H1 (cell line): ENCODE measurements around the gene CYREN. TPM values are rescaled to one million over a fixed set of nuclear protein-coding genes. Genes with fewer than 3 reads are reported as not detected.
"Not testable (repeated sequence)": the region's sequence is repeated elsewhere in the genome, so short reads cannot be mapped to it uniquely, and the experiment has no call there.

Experiments
- CTCF ChIA-PET: fragments of 300-600 bp; sonication (Branson Sonifier 250); formaldehyde crosslinking; loops from one replicate; lab custom pipeline; 2021; ENCODE audit not compliant: partially characterized antibody; lab: Charles Lee
- POLR2A ChIA-PET: fragments of 300-600 bp; sonication (Branson Sonifier 250); formaldehyde crosslinking; loops from one replicate; lab custom pipeline; 2021; ENCODE audit warnings: inconsistent platforms; ENCODE audit not compliant: partially characterized antibody; lab: Charles Lee
- DNase-seq, 2 experiments: peaks; one replicate each; pipeline versions ENCODE4 v3.0.0 to v3.0.0-alpha.2; 2010 to 2022; ENCODE audit warnings: low spot score in 2 of 2, low read depth in 1 of 2, mixed read lengths in 1 of 2
- FAIRE-seq: peaks from 2 replicates; lab custom pipeline; 2011; peaks lifted over from hg19 to GRCh38; lab: Jason Lieb, UNC
- H2AFZ ChIP-seq: 2 replicates; pipeline ENCODE4 v1.8.1; 2012; ENCODE audit warnings: low read length, inconsistent platforms
- H2AK5ac ChIP-seq: 2 replicates; pipeline ENCODE4 v1.6.1; 2013; ENCODE audit warnings: low read depth, low read length
- H2BK120ac ChIP-seq: replicated peaks from 2 replicates; pipeline ENCODE3; 2013; ENCODE audit warnings: low read depth, low read length, inconsistent platforms
- H2BK12ac ChIP-seq: 2 replicates; pipeline ENCODE4 v1.6.1; 2013; ENCODE audit warnings: low read depth, low read length
- H2BK15ac ChIP-seq: 2 replicates; pipeline ENCODE4 v1.6.1; 2013; ENCODE audit warnings: low read length
- H2BK20ac ChIP-seq: 2 replicates; pipeline ENCODE4 v1.6.1; 2013; ENCODE audit warnings: low read length
- H2BK5ac ChIP-seq: 2 replicates; pipeline ENCODE4 v1.6.1; 2013; ENCODE audit warnings: low read depth, low read length
- H3K14ac ChIP-seq: 2 replicates; pipeline ENCODE4 v1.6.1; 2013; ENCODE audit warnings: inconsistent platforms; ENCODE audit not compliant: insufficient read length
- H3K18ac ChIP-seq: 2 replicates; pipeline ENCODE4 v1.6.1; 2013; ENCODE audit warnings: low read length; ENCODE audit errors: extremely low read depth
- H3K23ac ChIP-seq: 2 replicates; pipeline ENCODE4 v1.6.1; 2013; ENCODE audit warnings: inconsistent platforms; ENCODE audit not compliant: insufficient read length
- H3K23me2 ChIP-seq: 2 replicates; pipeline ENCODE4 v1.6.1; 2013; ENCODE audit warnings: low read depth, low read length
- H3K27ac ChIP-seq: 2 replicates; pipeline ENCODE4 v1.6.1; 2011; ENCODE audit warnings: low read depth, low read length, inconsistent platforms
- H3K27me3 ChIP-seq, 4 experiments: replicated peaks in 1 of 4; 1 replicate in 1 of 4; 2 replicates in 3 of 4; pipeline versions ENCODE4 v1.6.1 to v1.8.1; 2011 to 2013; ENCODE audit warnings: low read length in 3 of 4, mild to moderate bottlenecking in 3 of 4, inconsistent platforms in 2 of 4, mixed read lengths in 2 of 4, moderate library complexity in 1 of 4; ENCODE audit not compliant: control insufficient read depth in 3 of 4, insufficient read depth in 3 of 4; ENCODE audit errors: extremely low read depth in 1 of 4
- H3K36me3 ChIP-seq, 4 experiments: 2 replicates each; pipeline versions ENCODE4 v1.6.1 to v1.8.1; 2011 to 2013; ENCODE audit warnings: mild to moderate bottlenecking in 4 of 4, low read length in 3 of 4, moderate library complexity in 2 of 4, control low read depth in 1 of 4, inconsistent platforms in 1 of 4; ENCODE audit not compliant: insufficient read depth in 4 of 4, control insufficient read depth in 2 of 4
- H3K4ac ChIP-seq: replicated peaks from 2 replicates; pipeline ENCODE3; 2013; ENCODE audit warnings: low read length, low read depth, mixed read lengths, inconsistent platforms; ENCODE audit not compliant: insufficient read length
- H3K4me1 ChIP-seq, 4 experiments: replicated peaks in 1 of 4; 1 replicate in 1 of 4; 2 replicates in 3 of 4; pipeline versions ENCODE4 v1.6.1 to v1.8.1; 2011 to 2013; ENCODE audit warnings: low read length in 3 of 4, inconsistent platforms in 2 of 4, mixed read lengths in 1 of 4; ENCODE audit not compliant: insufficient read depth in 4 of 4, control insufficient read depth in 3 of 4
- H3K4me2 ChIP-seq, 2 experiments: 2 replicates each; pipeline versions ENCODE4 v1.6.1 to v1.8.1; 2011 to 2013; ENCODE audit warnings: low read depth in 2 of 2, low read length in 2 of 2, control low read depth in 1 of 2, inconsistent platforms in 1 of 2, mild to moderate bottlenecking in 1 of 2; ENCODE audit not compliant: insufficient read depth in 1 of 2
- H3K4me3 ChIP-seq, 4 experiments: fragments of 200-600, 300-600 bp in 1 of 4; sonication (generic), shearing (Covaris generic), sonication (Bioruptor Twin) in 1 of 4; 2 replicates each; pipeline versions ENCODE4 v1.5.1 to v1.8.1; 2011 to 2016; ENCODE audit warnings: low read length in 4 of 4, low read depth in 3 of 4, control low read depth in 2 of 4, inconsistent platforms in 2 of 4, mild to moderate bottlenecking in 2 of 4, mixed read lengths in 1 of 4, moderate library complexity in 1 of 4; ENCODE audit not compliant: insufficient read depth in 2 of 4; ENCODE audit errors: extremely low read depth in 1 of 4
- H3K56ac ChIP-seq: replicated peaks from 2 replicates; pipeline ENCODE3; 2013; ENCODE audit warnings: low read depth, mild to moderate bottlenecking, mixed read lengths, low read length, inconsistent platforms; ENCODE audit not compliant: insufficient read length
- H3K79me1 ChIP-seq: 2 replicates; pipeline ENCODE4 v1.6.1; 2013; ENCODE audit warnings: low read depth, low read length, control low read depth
- H3K79me2 ChIP-seq, 2 experiments: 2 replicates each; pipeline versions ENCODE4 v1.6.1 to v1.8.1; 2012 to 2013; ENCODE audit warnings: low read length in 2 of 2, mild to moderate bottlenecking in 2 of 2, inconsistent platforms in 1 of 2; ENCODE audit not compliant: insufficient read depth in 2 of 2, control insufficient read depth in 1 of 2
- H3K9ac ChIP-seq, 4 experiments: replicated peaks in 1 of 4; 1 replicate in 1 of 4; 2 replicates in 3 of 4; pipeline versions ENCODE4 v1.6.1 to v1.8.1; 2011 to 2013; ENCODE audit warnings: low read depth in 3 of 4, low read length in 3 of 4, control low read depth in 2 of 4, mild to moderate bottlenecking in 2 of 4, moderate library complexity in 2 of 4, inconsistent platforms in 1 of 4; ENCODE audit errors: extremely low read depth in 1 of 4
- H3K9me3 ChIP-seq, 2 experiments: 2 replicates each; pipeline versions ENCODE4 v1.6.1 to v1.8.1; 2012 to 2013; ENCODE audit warnings: mild to moderate bottlenecking in 2 of 2, moderate library complexity in 2 of 2, control low read depth in 1 of 2, inconsistent platforms in 1 of 2, low read depth in 1 of 2, low read length in 1 of 2, mixed read lengths in 1 of 2; ENCODE audit not compliant: insufficient read depth in 2 of 2
- H4K20me1 ChIP-seq, 2 experiments: replicated peaks in 1 of 2; 2 replicates each; pipeline versions ENCODE3 to v1.8.1; 2011 to 2013; ENCODE audit warnings: inconsistent platforms in 2 of 2, low read length in 2 of 2, mild to moderate bottlenecking in 1 of 2; ENCODE audit not compliant: insufficient read depth in 2 of 2, control insufficient read depth in 1 of 2
- H4K5ac ChIP-seq: 2 replicates; pipeline ENCODE4 v1.6.1; 2013; ENCODE audit warnings: low read length, low read depth, mixed read lengths, inconsistent platforms; ENCODE audit not compliant: insufficient read length
- H4K8ac ChIP-seq: 2 replicates; pipeline ENCODE4 v1.8.0; 2013; ENCODE audit warnings: mild to moderate bottlenecking, moderate library complexity, low read length, inconsistent platforms; ENCODE audit not compliant: insufficient read depth; ENCODE audit errors: extremely low read depth
- H4K91ac ChIP-seq: replicated peaks from 2 replicates; pipeline ENCODE3; 2013; ENCODE audit warnings: low read length, mixed read lengths, inconsistent platforms; ENCODE audit not compliant: insufficient read length
- CEBPB ChIP-seq: IDR thresholded peaks from 2 replicates; pipeline ENCODE4 v1.6.1; 2012; ENCODE audit warnings: low read depth, low read length
- WGBS, 2 experiments: shearing (Covaris generic) in 1 of 2; methylation state at CpG; one replicate each; pipeline versions ENCODE4 v1.1.6 to v1.1.7; 2013 to 2015; ENCODE audit warnings: low lambda C conversion rate in 2 of 2, mixed read lengths in 2 of 2, inconsistent platforms in 1 of 2, low coverage in 1 of 2, missing lambda C conversion rate in 1 of 2; ENCODE audit not compliant: insufficient replicate concordance in 2 of 2, insufficient coverage in 1 of 2, insufficient read length in 1 of 2; ENCODE audit errors: extremely low coverage in 1 of 2, missing lambda C conversion rate in 1 of 2; 5-methylcytosine and 5-hydroxymethylcytosine counted together
- polyA plus RNA-seq, 7 experiments: library from polyadenylated mRNA; depleted of rRNA in 3 of 7; stranded (reverse) in 5 of 7; unstranded in 2 of 7; fragments of >200 nt in 5 of 7; fragments of 200-250 nt in 2 of 7; gene quantifications; 1 replicate in 5 of 7; 2 replicates in 1 of 7; 4 replicates in 1 of 7; pipeline versions ENCODE4 v1.2.1 to v1.2.3, GENCODE V29; 2011 to 2013; ENCODE audit warnings: missing spikeins in 2 of 7, mixed read lengths in 2 of 7
- total RNA-seq: library from RNA; stranded (reverse); fragmentation: NEBNext Ultra II Directional; extraction: Animal tissue kit (Norgen Biotek cat#: 25700); gene quantifications from 2 replicates; pipeline ENCODE4 v1.2.1, GENCODE V29; 2021

CYREN gene
- total and polyA plus RNA-seq, 2 of the 8 experiments (the other 6 are each of a cell fraction or from before 2014, with no cell fraction given), result 25.1 to 46.2 TPM

DNA sequence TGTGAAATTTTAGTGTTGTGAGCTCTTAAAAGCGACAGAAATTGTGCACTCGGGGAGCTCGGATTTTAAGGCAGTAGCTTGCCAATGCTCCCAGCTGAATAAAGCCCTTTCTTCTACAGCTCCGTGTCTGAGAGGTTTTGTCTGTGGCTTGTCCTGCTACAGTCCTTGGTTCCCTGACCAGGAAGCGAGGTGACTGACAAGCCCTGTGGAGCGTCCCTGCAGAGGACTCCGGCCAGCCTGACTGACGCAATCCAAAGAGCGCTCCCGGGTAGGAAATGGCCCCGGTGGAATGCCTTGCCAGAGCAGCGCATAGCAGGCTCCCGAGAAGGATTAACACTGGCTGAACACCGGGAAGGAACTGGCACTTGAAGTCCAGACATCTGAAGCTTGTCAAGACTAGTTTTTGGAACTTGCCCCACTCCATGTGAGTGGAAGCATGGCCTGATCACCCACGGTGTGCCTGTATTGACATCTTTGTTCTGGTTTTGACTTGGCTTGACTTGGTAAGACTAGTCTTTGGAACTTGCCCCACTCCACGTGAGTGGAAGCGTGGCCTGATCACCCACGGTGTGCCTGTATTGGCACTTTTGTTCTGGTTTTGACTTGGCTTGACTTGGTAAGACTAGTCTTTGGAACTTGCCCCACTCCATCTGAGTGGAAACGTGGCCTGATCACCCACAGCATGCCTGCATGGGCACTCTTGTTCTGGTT lies 1.2 kb upstream of the CYREN start:
- H3K27ac ChIP-seq, H2BK20ac ChIP-seq, H3K9ac ChIP-seq, H3K9me3 ChIP-seq, H3K23ac ChIP-seq, H3K23me2 ChIP-seq, H3K56ac ChIP-seq, H3K27me3 ChIP-seq, H2BK15ac ChIP-seq, H3K14ac ChIP-seq, H4K20me1 ChIP-seq, FAIRE-seq, H3K79me1 ChIP-seq, H4K5ac ChIP-seq, DNase-seq, H4K91ac ChIP-seq, CTCF ChIA-PET, H2BK120ac ChIP-seq, H2AK5ac ChIP-seq, H3K4ac ChIP-seq: not testable (repeated sequence)
- Histone ChIP-seq H3K4me3 (peak overlapping the region in 1 of 4 experiments; percentile 81; a peak in 1 of 8 replicates), H2BK12ac (0 out of 2 replicates have a peak overlapping the region, but pooled peaks have one; percentile 39), H3K18ac (peak overlapping the region; percentile 44; the same call in 1 of the 2 replicates), H3K4me1 (peaks cover 1 to 16% (median 3%) of the 10 kb centered on the region in 4 experiments; a peak in 4 of 7 replicates), H3K4me2 (0 out of 4 replicates have a peak overlapping the region, but pooled peaks of 1 of the 2 experiments have one; percentile 0), H2BK5ac (peak overlapping the region; percentile 83), H3K36me3 (peaks cover 6 to 21% (median 18%) of the 10 kb centered on the region in 4 experiments; a peak in 7 of 8 replicates), H2AFZ (peak overlapping the region; percentile 94; the same call in 1 of the 2 replicates), H3K79me2 (peaks cover 0 to 20% of the 10 kb centered on the region in 2 experiments; a peak in 2 of 4 replicates), H4K8ac (peak overlapping the region; percentile 41; the same call in 1 of the 2 replicates)
- peak; percentile 63 for TF ChIP-seq CEBPB
- 85% methylated on average over 17 of the region's 19 CpGs; no CpG with 5 or more reads in 1 of the 2 experiments for WGBS, 2 experiments
- POLR2A ChIA-PET, result interaction anchor here (0.6 to 4.7 kb wide), 6 partner anchors 9 to 297 kb away, joined by 3 to 32 read pairs (median 5); partner anchors contain the start of gene AGBL3
